Ovary (tissue), 3 donors: Measurements from ENCODE around the gene CEP350.

Experiments
- CTCF ChIP-seq, 3 donors: fragments of 450-650 bp in 2 of 3; fragments of 200-600 bp in 1 of 3; IDR thresholded peaks; one replicate each; pipeline versions ENCODE4 v1.5.1 to v1.8.0; 2016 to 2022; ENCODE audit warnings: antibody characterized with exemption in 3 of 3, mild to moderate bottlenecking in 1 of 3
- POLR2A ChIP-seq: fragments of 450-650 bp; IDR thresholded peaks from one replicate; pipeline ENCODE4 v1.6.1; 2017; ENCODE audit warnings: antibody characterized with exemption, mild to moderate bottlenecking, moderate library complexity
- donor health status: DM: no; HTN: no; CAD: no.

- TF ChIP-seq CTCF (IDR thresholded peaks at IDR 0.05), result no peak
- TF ChIP-seq POLR2A, result no peak
These were observed 43.7 kb upstream of the CEP350 start for GRCh38 chr1:179910934-179911333.
